ENCODE measurements around the gene DLST. TPM values are rescaled to one million over a fixed set of nuclear protein-coding genes. Genes with fewer than 3 reads are reported as not detected.

The DLST gene
- 68.7 and 95.0 TPM in 2 replicates for total RNA-seq

GRCh38 chr14:74881431-74882102, at the start of gene DLST:
DLST (plus strand) TSS chr14:74881916; CDS start chr14:74881954, 38 bp downstream.

GRCh38 chr14:74875941-74876913, 5.5 kb upstream of the DLST start, which contains the start of gene PROX2:
PROX2 (minus strand) TSS chr14:74876145; CDS start chr14:74863834, 12,311 bp downstream.

DNA sequence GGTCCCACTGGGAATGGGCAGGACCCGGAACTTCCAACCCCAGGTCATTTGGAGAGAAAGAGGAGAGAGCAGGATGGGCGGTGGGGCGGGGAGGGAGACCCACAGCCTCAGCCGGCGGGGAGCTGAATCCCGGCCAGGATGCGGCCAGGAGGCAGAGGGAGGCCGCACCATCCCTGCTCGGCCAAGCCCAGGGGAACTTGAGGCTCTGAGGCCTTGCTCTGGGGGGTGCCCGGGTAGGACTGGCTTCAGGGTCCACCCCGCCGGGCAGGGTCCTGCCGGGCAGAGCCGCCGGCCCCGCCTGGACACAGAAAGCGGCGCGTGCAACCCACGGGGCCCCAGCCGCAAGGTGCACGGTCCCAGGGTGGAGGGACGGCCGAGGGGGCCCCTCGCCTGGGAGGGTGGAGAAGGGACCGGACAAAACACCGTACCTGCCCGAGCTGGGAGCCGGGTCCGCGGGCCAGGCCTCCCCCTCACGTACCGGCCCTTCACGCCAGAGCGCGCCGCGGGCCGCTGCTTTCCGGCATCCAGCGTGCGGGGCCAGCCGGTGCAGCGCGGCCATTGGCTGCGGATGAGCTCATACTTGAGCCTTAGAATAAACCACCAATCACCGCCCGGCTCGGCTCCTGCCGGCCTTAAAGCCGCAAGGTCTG, 41.2 kb downstream of the DLST start, which contains the start of gene RPS6KL1:
Gene RPS6KL1, minus strand, starts transcription at position 509 of the 650 bp plus-strand sequence. CDS start 1,719 bp downstream, outside the sequence.

Other genes starting within 250 kb of the DLST start
- gene AREL1, start 168.8 kb upstream of the DLST start, total RNA-seq = 23.9 and 33.8 TPM in 2 replicates
- 20.9 and 24.3 TPM in 2 replicates for gene FCF1, start 168.8 kb upstream of the DLST start, total RNA-seq
- 34.6 and 37.8 TPM in 2 replicates for gene YLPM1, start 118.6 kb upstream of the DLST start, total RNA-seq
- gene PROX2, start 5.8 kb upstream of the DLST start, total RNA-seq = not detected in 2 replicates
- 0.37 and 2.3 TPM in 2 replicates for gene RPS6KL1, start 41.3 kb downstream of the DLST start, total RNA-seq
- gene PGF, start 73.7 kb downstream of the DLST start, total RNA-seq = 1.1 and 6.3 TPM in 2 replicates
- 52.5 and 53.8 TPM in 2 replicates for gene EIF2B2, start 121.0 kb downstream of the DLST start, total RNA-seq
- gene MLH3, start 169.6 kb downstream of the DLST start, total RNA-seq = 30.1 TPM in 2 replicates
- gene ACYP1, start 182.1 kb downstream of the DLST start, total RNA-seq = 8.1 and 13.5 TPM in 2 replicates
- 0.98 and 1.8 TPM in 2 replicates for gene ZC2HC1C, start 187.7 kb downstream of the DLST start, total RNA-seq
- gene NEK9, start 245.1 kb downstream of the DLST start, total RNA-seq = 29.8 and 33.2 TPM in 2 replicates